GM23338 (cell line): Measurements from ENCODE around the gene SNU13. TPM values are rescaled to one million over a fixed set of nuclear protein-coding genes. Genes with fewer than 3 reads are reported as not detected.
A peak's percentile ranks its signal among the peaks of the same experiment; 100 is the strongest.

Experiments used
- ATAC-seq: fragments of 200-7000 bp; cut with Tn5 transposase; 3 replicates; pipeline ENCODE4 v1.9.1; 2020
- DNase-seq: peaks from one replicate; pipeline ENCODE4 v3.0.0-alpha.2; 2015; ENCODE audit warnings: low spot score
- H2AFZ ChIP-seq: fragments of 200-600 bp; sonication (generic); 2 replicates; pipeline ENCODE4 v1.8.0; 2016; ENCODE audit warnings: antibody characterized with exemption, mild to moderate bottlenecking, moderate library complexity
- H3F3A ChIP-seq: fragments of 200-600 bp; sonication (generic); replicated peaks from 2 replicates; pipeline ENCODE4 v1.8.0; 2017; ENCODE audit warnings: antibody characterized with exemption, mixed run types, low read depth
- H3K27ac ChIP-seq: fragments of 200-600 bp; sonication (generic); 2 replicates; pipeline ENCODE4 v1.6.1; 2016; ENCODE audit warnings: low read depth
- H3K27me3 ChIP-seq: fragments of 200-600 bp; sonication (generic); 2 replicates; pipeline ENCODE4 v1.8.0; 2016; ENCODE audit warnings: mild to moderate bottlenecking, mixed run types, moderate library complexity; ENCODE audit not compliant: insufficient read depth
- H3K36me3 ChIP-seq: fragments of 200-600 bp; sonication (generic); 2 replicates; pipeline ENCODE4 v1.8.0; 2016; ENCODE audit warnings: mild to moderate bottlenecking; ENCODE audit not compliant: insufficient read depth
- H3K4me1 ChIP-seq: fragments of 200-600 bp; sonication (generic); 2 replicates; pipeline ENCODE4 v1.8.0; 2016; ENCODE audit warnings: mild to moderate bottlenecking, moderate library complexity; ENCODE audit not compliant: insufficient read depth
- H3K4me2 ChIP-seq: fragments of 200-600 bp; sonication (generic); 2 replicates; pipeline ENCODE4 v1.7.1; 2017; ENCODE audit warnings: mixed run types
- H3K4me3 ChIP-seq: fragments of 200-600 bp; sonication (generic); 2 replicates; pipeline ENCODE4 v1.6.1; 2016; ENCODE audit warnings: mixed run types
- H3K79me2 ChIP-seq: fragments of 200-600 bp; sonication (generic); replicated peaks from 2 replicates; pipeline ENCODE4 v1.8.0; 2017; ENCODE audit warnings: mild to moderate bottlenecking; ENCODE audit not compliant: insufficient read depth
- H3K9me2 ChIP-seq: fragments of 200-600 bp; sonication (generic); 2 replicates; pipeline ENCODE4 v1.8.0; 2017; ENCODE audit not compliant: insufficient read depth
- H4K20me1 ChIP-seq: fragments of 200-600 bp; sonication (generic); replicated peaks from 2 replicates; pipeline ENCODE4 v1.8.0; 2017; ENCODE audit warnings: mild to moderate bottlenecking; ENCODE audit not compliant: insufficient read depth
- H3K27ac Mint-ChIP-seq: 2 replicates; pipeline ENCODE4 v1.8.0; 2020; ENCODE audit warnings: inconsistent platforms, mild to moderate bottlenecking, moderate library complexity, mixed read lengths
- H3K27me3 Mint-ChIP-seq: 3 replicates; pipeline ENCODE4 v1.8.0; 2022; ENCODE audit warnings: low read depth, mild to moderate bottlenecking, moderate library complexity, mixed read lengths, inconsistent platforms; ENCODE audit not compliant: insufficient read depth, poor library complexity
- H3K36me3 Mint-ChIP-seq: 3 replicates; pipeline ENCODE4 v1.8.0; 2021; ENCODE audit warnings: low read depth, mild to moderate bottlenecking, inconsistent platforms, moderate library complexity, mixed read lengths
- H3K4me1 Mint-ChIP-seq: 3 replicates; pipeline ENCODE4 v1.8.0; 2020; ENCODE audit warnings: mild to moderate bottlenecking, inconsistent platforms, mixed read lengths
- H3K4me3 Mint-ChIP-seq: 3 replicates; pipeline ENCODE4 v1.8.0; 2021; ENCODE audit warnings: moderate library complexity, mild to moderate bottlenecking, inconsistent platforms, mixed read lengths
- H3K9me3 Mint-ChIP-seq: 3 replicates; pipeline ENCODE4 v1.8.0; 2020; ENCODE audit warnings: moderate library complexity, mild to moderate bottlenecking, inconsistent platforms, mixed read lengths
- CREB1 ChIP-seq: fragments of 250-450 bp; sonication (Bioruptor Pico); IDR thresholded peaks from 2 replicates; pipeline ENCODE4 v1.5.0; 2020; ENCODE audit warnings: low read depth, mild to moderate bottlenecking, moderate library complexity
- CTCF ChIP-seq, 2 experiments: fragments of 200-600 bp in 1 of 2; sonication (generic) in 1 of 2; conservative IDR thresholded peaks; 2 replicates each; pipeline versions ENCODE4 v1.5.1 to v1.6.1; 2016 to 2017; ENCODE audit warnings: antibody characterized with exemption in 2 of 2, low read depth in 2 of 2, mild to moderate bottlenecking in 2 of 2, moderate library complexity in 1 of 2
- ETS1 ChIP-seq: IDR thresholded peaks from 2 replicates; pipeline ENCODE4 v1.6.1; 2016; ENCODE audit warnings: antibody characterized with exemption
- EZH2 ChIP-seq: fragments of 200-600 bp; sonication (generic); IDR thresholded peaks from one replicate; pipeline ENCODE4 v1.8.0; 2017; ENCODE audit warnings: antibody characterized with exemption, mild to moderate bottlenecking, low read depth; ENCODE audit not compliant: unreplicated experiment
- EZH2phosphoT487 ChIP-seq: fragments of 200-600 bp; sonication (generic); IDR thresholded peaks from one replicate; pipeline ENCODE4 v1.8.1; 2018; ENCODE audit warnings: antibody characterized with exemption; ENCODE audit not compliant: unreplicated experiment
- JUNB ChIP-seq: IDR thresholded peaks from one replicate; pipeline ENCODE4 v1.6.1; 2016; ENCODE audit warnings: antibody characterized with exemption; ENCODE audit not compliant: unreplicated experiment
- NANOG ChIP-seq: IDR thresholded peaks from 2 replicates; pipeline ENCODE4 v1.6.1; 2016; ENCODE audit warnings: antibody characterized with exemption, borderline replicate concordance
- POLR2AphosphoS5 ChIP-seq: IDR thresholded peaks from 2 replicates; pipeline ENCODE4 v1.6.1; 2016; ENCODE audit warnings: antibody characterized with exemption, low read depth
- STAT1 ChIP-seq: IDR thresholded peaks from one replicate; pipeline ENCODE4 v1.6.1; 2016; ENCODE audit warnings: antibody characterized with exemption; ENCODE audit not compliant: unreplicated experiment
- ZNF114 ChIP-seq: fragments of 250-450 bp; sonication (Bioruptor Pico); IDR thresholded peaks from 2 replicates; pipeline ENCODE4 v1.5.0; 2020; ENCODE audit warnings: mild to moderate bottlenecking, moderate library complexity
- ZNF462 ChIP-seq: fragments of 250-450 bp; sonication (Bioruptor Pico); IDR thresholded peaks from 2 replicates; pipeline ENCODE4 v1.5.0; 2020; ENCODE audit warnings: mild to moderate bottlenecking, moderate library complexity
- polyA plus RNA-seq: library from polyadenylated mRNA; unstranded; fragments of >200 nt; fragmentation: Nextera tagmentation; extraction: Ambion mirVana; gene quantifications from 2 replicates; pipeline ENCODE4 v1.2.1, GENCODE V29; 2016
- total RNA-seq: library from RNA; depleted of rRNA; stranded (reverse); fragments of >200 nt; shearing (Covaris generic); gene quantifications from 2 replicates; pipeline ENCODE4 v1.2.3, GENCODE V29; 2014

Gene SNU13
- total and polyA plus RNA-seq, 2 experiments from 2014 or later = 163 to 464 TPM

- no peak overlapping the region for H3K4me3 Mint-ChIP-seq
- peak overlapping the region; percentile 76; the same call in 1 of the 2 replicates for H3K27ac Mint-ChIP-seq
- peaks cover 39% of the 10 kb centered on the region for H3K36me3 ChIP-seq
- peaks cover 36% of the 10 kb centered on the region for H3F3A ChIP-seq
- peaks cover 20% of the 10 kb centered on the region for H3K27me3 Mint-ChIP-seq
- peaks cover 3% of the 10 kb centered on the region; the same call in 1 of the 2 replicates for H3K79me2 ChIP-seq
- no peak for ATAC-seq
- H3K4me1 ChIP-seq = peaks cover 14% of the 10 kb centered on the region
- TF ChIP-seq ZNF114 (CRISPR knock-in tag) = no peak
- TF ChIP-seq EZH2phosphoT487 = no peak
- TF ChIP-seq POLR2AphosphoS5 = no peak
- no peak for TF ChIP-seq CREB1 (CRISPR knock-in tag)
- TF ChIP-seq JUNB = no peak
- no peak for TF ChIP-seq CTCF (conservative IDR thresholded peaks at IDR 0.05; ENCODE audit: low read depth in 2 of 2)
- TF ChIP-seq ETS1 = no peak
- H3K4me1 Mint-ChIP-seq = peaks cover 13% of the 10 kb centered on the region
- H4K20me1 ChIP-seq = peaks cover 17% of the 10 kb centered on the region
- no peak overlapping the region for H3K4me3 ChIP-seq
- no peaks in the 10 kb centered on the region for H3K9me2 ChIP-seq
- no peak overlapping the region for H3K4me2 ChIP-seq
- peaks cover 48% of the 10 kb centered on the region for H3K36me3 Mint-ChIP-seq
- H2AFZ ChIP-seq = no peak overlapping the region
- no peaks in the 10 kb centered on the region for H3K27me3 ChIP-seq
- DNase-seq = no peak
- peak overlapping the region; percentile 56; the same call in 1 of the 2 replicates for H3K27ac ChIP-seq
- no peaks in the 10 kb centered on the region for H3K9me3 Mint-ChIP-seq
Measured at GRCh38 chr22:41664951-41665350, 23.7 kb downstream of the SNU13 start.

GRCh38 chr22:41664490-41664889, 24.2 kb downstream of the SNU13 start:
- H3K27ac Mint-ChIP-seq = no peak overlapping the region
- peaks cover 52% of the 10 kb centered on the region for H3K36me3 Mint-ChIP-seq
- H3K4me1 Mint-ChIP-seq = peaks cover 12% of the 10 kb centered on the region
- Histone ChIP-seq H3F3A (peaks cover 38% of the 10 kb centered on the region), H3K4me3 (no peak overlapping the region), H3K4me2 (no peak overlapping the region), H3K9me2 (no peaks in the 10 kb centered on the region), H3K4me1 (peaks cover 14% of the 10 kb centered on the region), H3K27ac (peak overlapping the region; percentile 56), H3K36me3 (peaks cover 42% of the 10 kb centered on the region), H4K20me1 (peaks cover 17% of the 10 kb centered on the region), H3K79me2 (0 out of 2 replicates have a peak, but pooled peaks cover 3% of the 10 kb centered on the region), H2AFZ (no peak overlapping the region), H3K27me3 (no peaks in the 10 kb centered on the region)
- DNase-seq = no peak
- H3K4me3 Mint-ChIP-seq = no peak overlapping the region
- no peaks in the 10 kb centered on the region for H3K9me3 Mint-ChIP-seq
- peaks cover 17% of the 10 kb centered on the region for H3K27me3 Mint-ChIP-seq
- ATAC-seq = no peak
- TF ChIP-seq EZH2 (no peak), ZNF462 (no peak), POLR2AphosphoS5 (no peak), CREB1 (CRISPR knock-in tag) (no peak), ETS1 (no peak), EZH2phosphoT487 (no peak), NANOG (no peak), ZNF114 (CRISPR knock-in tag) (no peak), JUNB (no peak), STAT1 (no peak)
